ENCODE measurements around the gene SLPI. TPM values are rescaled to one million over a fixed set of nuclear protein-coding genes. Genes with fewer than 3 reads are reported as not detected.

The SLPI gene
- total and polyA plus RNA-seq, 2 donors (not counting 3 experiments of a cell fraction or from before 2014, with no cell fraction given): not detected

DNA sequence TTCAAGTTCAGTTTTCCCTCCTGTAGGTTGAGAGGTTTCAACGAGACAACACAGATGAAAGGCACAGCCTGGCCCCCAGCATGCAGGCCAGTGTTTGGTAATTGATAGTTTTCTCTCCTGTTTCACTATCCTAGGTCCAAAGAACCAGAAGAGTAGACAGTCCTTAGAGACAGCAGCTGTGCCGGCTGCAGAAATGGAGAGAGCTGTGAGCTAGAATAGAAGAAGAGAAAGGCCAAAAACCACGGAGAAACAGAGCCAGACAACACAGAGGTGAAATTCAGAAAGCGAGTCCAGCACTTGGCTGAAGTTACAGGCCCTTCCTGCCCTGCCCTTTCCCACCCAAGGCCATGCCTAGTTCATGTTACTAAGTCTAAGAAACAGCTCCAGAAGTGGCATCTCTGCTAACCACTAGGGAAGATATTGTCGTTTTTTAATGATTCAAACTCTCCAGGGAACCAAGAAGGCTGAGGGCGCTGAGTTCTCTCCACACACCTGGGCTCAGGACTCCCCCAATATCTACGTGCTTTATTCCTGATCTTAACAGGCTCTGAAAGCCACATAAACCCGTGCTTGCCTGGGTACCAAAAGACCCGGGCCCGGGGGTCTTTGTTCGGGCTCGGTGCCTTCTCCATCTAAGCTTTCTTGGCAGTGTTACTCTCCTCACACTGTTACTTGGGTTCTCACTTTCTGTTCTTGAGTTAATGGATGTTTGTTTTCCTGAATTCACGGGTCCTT, 35.7 kb upstream of the SLPI start:
- Histone ChIP-seq H3K4me2 (ENCODE audit: insufficient read depth, low read length) (no peak overlapping the region), H3K36me3 (ENCODE audit: control insufficient read depth in 2 of 2, extremely low read depth in 1 of 2, insufficient read depth in 2 of 2, low read length in 2 of 2) (no peaks in the 10 kb centered on the region), H3K79me2 (ENCODE audit: control insufficient read depth, insufficient read depth, low read length) (no peaks in the 10 kb centered on the region), H3K27ac (ENCODE audit: insufficient read depth, low read depth, low read length) (no peak overlapping the region), H2AFZ (ENCODE audit: low read depth, low read length) (no peak overlapping the region), H3K4me1 (ENCODE audit: control insufficient read depth, extremely low read depth, insufficient read depth, low read length) (peaks cover 9% of the 10 kb centered on the region), H3K4me3 (replicated peaks in 1 of 3; ENCODE audit: insufficient read depth in 1 of 3, low read depth in 1 of 3, low read length in 3 of 3) (no peak overlapping the region), H3K9ac (replicated peaks; ENCODE audit: extremely low read depth, insufficient read depth, low read length) (no peak overlapping the region), H3K9me1 (replicated peaks; ENCODE audit: control insufficient read depth, extremely low read depth, insufficient read depth, low read length) (no peaks in the 10 kb centered on the region), H3K27me3 (ENCODE audit: control insufficient read depth in 2 of 2, insufficient read depth in 2 of 2, low read length in 2 of 2) (peaks cover 0 to 8% of the 10 kb centered on the region in 2 experiments), H4K20me1 (replicated peaks; ENCODE audit: control insufficient read depth, extremely low read depth, insufficient read depth, low read length) (no peaks in the 10 kb centered on the region), H3K9me3 (replicated peaks; ENCODE audit: control insufficient read depth, insufficient read depth, low read length) (no peaks in the 10 kb centered on the region)
- BruUV-seq (replicated peaks): no TSS peak
- peak; percentile 21 for FAIRE-seq
- no peak for DNase-seq (ENCODE audit: low read depth, low spot score)
- ChIA-PET POLR2A (no interaction called here), CTCF (interaction anchor here (0.6 to 6.9 kb wide), 47 partner anchors 8 to 600 kb away, joined by 3 to 169 read pairs (median 5); partner anchors contain the start of genes KCNS1, SLPI and TOMM34)
- dilution Hi-C loops (cut with MboI; ENCODE audit: extremely low pct_ligation_motif_present, low sequenced_read_pairs): no loop called here
- TF ChIP-seq, protein P1, sequence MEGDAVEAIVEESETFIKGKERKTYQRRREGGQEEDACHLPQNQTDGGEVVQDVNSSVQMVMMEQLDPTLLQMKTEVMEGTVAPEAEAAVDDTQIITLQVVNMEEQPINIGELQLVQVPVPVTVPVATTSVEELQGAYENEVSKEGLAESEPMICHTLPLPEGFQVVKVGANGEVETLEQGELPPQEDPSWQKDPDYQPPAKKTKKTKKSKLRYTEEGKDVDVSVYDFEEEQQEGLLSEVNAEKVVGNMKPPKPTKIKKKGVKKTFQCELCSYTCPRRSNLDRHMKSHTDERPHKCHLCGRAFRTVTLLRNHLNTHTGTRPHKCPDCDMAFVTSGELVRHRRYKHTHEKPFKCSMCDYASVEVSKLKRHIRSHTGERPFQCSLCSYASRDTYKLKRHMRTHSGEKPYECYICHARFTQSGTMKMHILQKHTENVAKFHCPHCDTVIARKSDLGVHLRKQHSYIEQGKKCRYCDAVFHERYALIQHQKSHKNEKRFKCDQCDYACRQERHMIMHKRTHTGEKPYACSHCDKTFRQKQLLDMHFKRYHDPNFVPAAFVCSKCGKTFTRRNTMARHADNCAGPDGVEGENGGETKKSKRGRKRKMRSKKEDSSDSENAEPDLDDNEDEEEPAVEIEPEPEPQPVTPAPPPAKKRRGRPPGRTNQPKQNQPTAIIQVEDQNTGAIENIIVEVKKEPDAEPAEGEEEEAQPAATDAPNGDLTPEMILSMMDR (IDR thresholded peaks at IDR 0.05; ENCODE audit: extremely low read depth in 1 of 2, insufficient read depth in 1 of 2, low read depth in 1 of 2, low read length in 2 of 2): no peak
- TF ChIP-seq GATA2 (IDR thresholded peaks at IDR 0.05; ENCODE audit: insufficient read depth, insufficient read length, low read depth, low read length) (no peak), JUN (IDR thresholded peaks at IDR 0.05; ENCODE audit: borderline replicate concordance, insufficient read depth, insufficient read length, low read depth) (no peak), FOS (IDR thresholded peaks at IDR 0.05; ENCODE audit: borderline replicate concordance, insufficient read depth, low read length) (no peak), POLR2A (IDR thresholded peaks at IDR 0.05; ENCODE audit: low read depth, low read length) (no peak), EZH2 (IDR thresholded peaks at IDR 0.05; ENCODE audit: borderline replicate concordance, low read depth, low read length, severe bottlenecking) (no peak), MYC (IDR thresholded peaks at IDR 0.05; ENCODE audit: low read depth, low read length) (no peak), POLR2AphosphoS5 (IDR thresholded peaks at IDR 0.05; ENCODE audit: insufficient read depth, low read depth, low read length) (no peak)
- TF ChIP-seq, protein P2, sequence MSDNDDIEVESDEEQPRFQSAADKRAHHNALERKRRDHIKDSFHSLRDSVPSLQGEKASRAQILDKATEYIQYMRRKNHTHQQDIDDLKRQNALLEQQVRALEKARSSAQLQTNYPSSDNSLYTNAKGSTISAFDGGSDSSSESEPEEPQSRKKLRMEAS (IDR thresholded peaks at IDR 0.05; ENCODE audit: insufficient read depth, insufficient read length): no peak
- intact Hi-C loops (cut with micrococcal nuclease): loop anchor here (5.0 to 10.0 kb wide), 4 partner anchors 53 to 405 kb away; partner anchors contain the start of genes PABPC1L and YWHAB

Data from endothelial cell of umbilical vein (primary cell).